Measurements from ENCODE around the gene KLK3. TPM values are rescaled to one million over a fixed set of nuclear protein-coding genes. Genes with fewer than 3 reads are reported as not detected.

Gene KLK3
- total and polyA plus RNA-seq, 2 of the 4 experiments (the other 2 are of a cell fraction), result not detected

DNA sequence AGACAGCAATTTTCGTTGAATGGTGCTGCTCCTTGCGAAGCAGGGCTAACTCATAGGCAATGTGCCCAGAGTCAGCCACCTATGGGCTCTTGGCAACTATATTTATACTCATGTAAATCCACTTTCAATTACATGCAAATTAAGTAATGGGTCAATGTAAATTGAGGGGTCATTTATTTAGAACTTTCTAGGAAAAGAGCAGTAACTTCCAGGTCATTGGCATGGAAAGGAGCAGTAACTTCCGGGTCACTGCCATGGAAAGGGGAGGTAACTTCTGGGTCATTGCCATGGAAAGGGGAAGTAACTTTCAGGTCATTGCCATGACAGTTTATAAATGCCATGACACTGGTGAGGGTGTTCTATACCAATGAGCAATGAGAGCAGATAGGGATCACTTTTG, 44.9 kb downstream of the KLK3 start:
- no peak for TF ChIP-seq BHLHE40 (IDR thresholded peaks at IDR 0.05; ENCODE audit: low read depth, low read length)
- TF ChIP-seq SMC3 (IDR thresholded peaks at IDR 0.05; ENCODE audit: low read depth, low read length), result no peak
- TF ChIP-seq MAZ (IDR thresholded peaks at IDR 0.05; ENCODE audit: borderline replicate concordance, low read depth, low read length), result no peak
- TF ChIP-seq, protein P1, sequence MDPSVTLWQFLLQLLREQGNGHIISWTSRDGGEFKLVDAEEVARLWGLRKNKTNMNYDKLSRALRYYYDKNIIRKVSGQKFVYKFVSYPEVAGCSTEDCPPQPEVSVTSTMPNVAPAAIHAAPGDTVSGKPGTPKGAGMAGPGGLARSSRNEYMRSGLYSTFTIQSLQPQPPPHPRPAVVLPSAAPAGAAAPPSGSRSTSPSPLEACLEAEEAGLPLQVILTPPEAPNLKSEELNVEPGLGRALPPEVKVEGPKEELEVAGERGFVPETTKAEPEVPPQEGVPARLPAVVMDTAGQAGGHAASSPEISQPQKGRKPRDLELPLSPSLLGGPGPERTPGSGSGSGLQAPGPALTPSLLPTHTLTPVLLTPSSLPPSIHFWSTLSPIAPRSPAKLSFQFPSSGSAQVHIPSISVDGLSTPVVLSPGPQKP (IDR thresholded peaks at IDR 0.05; ENCODE audit: borderline replicate concordance, low read depth, low read length), result no peak
- TF ChIP-seq CHD1 (IDR thresholded peaks at IDR 0.05; ENCODE audit: low read depth, low read length), result no peak
- TF ChIP-seq RFX5 (IDR thresholded peaks at IDR 0.05; ENCODE audit: low read depth, low read length), result no peak
- TF ChIP-seq, protein P2, sequence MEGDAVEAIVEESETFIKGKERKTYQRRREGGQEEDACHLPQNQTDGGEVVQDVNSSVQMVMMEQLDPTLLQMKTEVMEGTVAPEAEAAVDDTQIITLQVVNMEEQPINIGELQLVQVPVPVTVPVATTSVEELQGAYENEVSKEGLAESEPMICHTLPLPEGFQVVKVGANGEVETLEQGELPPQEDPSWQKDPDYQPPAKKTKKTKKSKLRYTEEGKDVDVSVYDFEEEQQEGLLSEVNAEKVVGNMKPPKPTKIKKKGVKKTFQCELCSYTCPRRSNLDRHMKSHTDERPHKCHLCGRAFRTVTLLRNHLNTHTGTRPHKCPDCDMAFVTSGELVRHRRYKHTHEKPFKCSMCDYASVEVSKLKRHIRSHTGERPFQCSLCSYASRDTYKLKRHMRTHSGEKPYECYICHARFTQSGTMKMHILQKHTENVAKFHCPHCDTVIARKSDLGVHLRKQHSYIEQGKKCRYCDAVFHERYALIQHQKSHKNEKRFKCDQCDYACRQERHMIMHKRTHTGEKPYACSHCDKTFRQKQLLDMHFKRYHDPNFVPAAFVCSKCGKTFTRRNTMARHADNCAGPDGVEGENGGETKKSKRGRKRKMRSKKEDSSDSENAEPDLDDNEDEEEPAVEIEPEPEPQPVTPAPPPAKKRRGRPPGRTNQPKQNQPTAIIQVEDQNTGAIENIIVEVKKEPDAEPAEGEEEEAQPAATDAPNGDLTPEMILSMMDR (conservative IDR thresholded peaks at IDR 0.05; ENCODE audit: low read depth, low read length), result no peak
- no peak for TF ChIP-seq RAD21 (IDR thresholded peaks at IDR 0.05; ENCODE audit: low read length)
- TF ChIP-seq RCOR1 (IDR thresholded peaks at IDR 0.05; ENCODE audit: insufficient replicate concordance, low read length), result no peak
- no peak for TF ChIP-seq FOS (IDR thresholded peaks at IDR 0.05; ENCODE audit: low read depth, low read length)
- TF ChIP-seq, protein P3, sequence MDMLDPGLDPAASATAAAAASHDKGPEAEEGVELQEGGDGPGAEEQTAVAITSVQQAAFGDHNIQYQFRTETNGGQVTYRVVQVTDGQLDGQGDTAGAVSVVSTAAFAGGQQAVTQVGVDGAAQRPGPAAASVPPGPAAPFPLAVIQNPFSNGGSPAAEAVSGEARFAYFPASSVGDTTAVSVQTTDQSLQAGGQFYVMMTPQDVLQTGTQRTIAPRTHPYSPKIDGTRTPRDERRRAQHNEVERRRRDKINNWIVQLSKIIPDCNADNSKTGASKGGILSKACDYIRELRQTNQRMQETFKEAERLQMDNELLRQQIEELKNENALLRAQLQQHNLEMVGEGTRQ (IDR thresholded peaks at IDR 0.05; ENCODE audit: low read depth, low read length), result no peak
- TF ChIP-seq MXI1 (IDR thresholded peaks at IDR 0.05; ENCODE audit: borderline replicate concordance, low read depth, low read length), result no peak
- no peak for TF ChIP-seq MAFK (IDR thresholded peaks at IDR 0.05; ENCODE audit: low read depth, low read length)
- TF ChIP-seq NFE2L2 (IDR thresholded peaks at IDR 0.05; ENCODE audit: low read depth, low read length), result no peak
- TF ChIP-seq POLR2A (IDR thresholded peaks at IDR 0.05; ENCODE audit: low read depth, low read length), result no peak
- no peak for TF ChIP-seq CEBPB (IDR thresholded peaks at IDR 0.05; ENCODE audit: low read depth, low read length)
- no peak overlapping the region for H2BK120ac ChIP-seq (ENCODE audit: low read depth, low read length)
- no peak overlapping the region for H4K91ac ChIP-seq (ENCODE audit: insufficient read depth, low read depth, low read length)
- H4K5ac ChIP-seq (ENCODE audit: low read depth, low read length), result no peak overlapping the region
- no peaks in the 10 kb centered on the region for H3K27me3 ChIP-seq (ENCODE audit: control insufficient read depth, insufficient read depth, low read length)
- H3K4ac ChIP-seq (ENCODE audit: low read depth, low read length), result no peak overlapping the region
- no peaks in the 10 kb centered on the region for H3K9me1 ChIP-seq (ENCODE audit: insufficient read depth, low read length)
- H3K36me3 ChIP-seq (ENCODE audit: control insufficient read depth, insufficient read depth, low read length), result no peaks in the 10 kb centered on the region
- WGBS, 2 experiments (ENCODE audit: extremely low coverage in 2 of 2, insufficient read length in 1 of 2), result 80% methylated on average over 1 of the region's 3 CpGs; no CpG with 5 or more reads in 1 of the 2 experiments
- BruUV-seq (replicated peaks), result no TSS peak
- in situ Hi-C loops (cut with MboI; ENCODE audit: low sequenced_read_pairs), result no loop called here
- no peak overlapping the region for H3K4me2 ChIP-seq (ENCODE audit: low read depth, low read length)
- H4K20me1 ChIP-seq (ENCODE audit: insufficient read depth, low read length), result no peaks in the 10 kb centered on the region
- intact Hi-C loops (cut with micrococcal nuclease), result no loop called here
- no peak overlapping the region for H4K8ac ChIP-seq (ENCODE audit: low read depth in 2 of 2, low read length in 2 of 2)
- no peak overlapping the region for H2BK20ac ChIP-seq (ENCODE audit: low read depth, low read length)
- no peaks in the 10 kb centered on the region for H3K4me1 ChIP-seq (ENCODE audit: control insufficient read depth, insufficient read depth, low read length)
- no peak overlapping the region for H2AK5ac ChIP-seq (ENCODE audit: low read depth, low read length)
- no peaks in the 10 kb centered on the region for H3K9me3 ChIP-seq (ENCODE audit: control insufficient read depth, insufficient read depth, low read length)
- ChIA-PET POLR2A (ENCODE audit: unreplicated experiment) (no interaction called here), CTCF (no interaction called here)
- no peak overlapping the region for H2BK5ac ChIP-seq (ENCODE audit: low read depth, low read length, poor library complexity, severe bottlenecking)
- ATAC-seq (ENCODE audit: low read depth) (no peak), DNase-seq (no peak)
- H3K27ac ChIP-seq (ENCODE audit: insufficient read depth, low read length), result no peak overlapping the region
- H2AK9ac ChIP-seq (replicated peaks; ENCODE audit: low read depth, low read length, poor library complexity), result no peak overlapping the region
- H3K23ac ChIP-seq (ENCODE audit: low read depth, low read length), result no peak overlapping the region
- no peak overlapping the region for H3K4me3 ChIP-seq (ENCODE audit: insufficient read depth, low read depth, low read length)
- dilution Hi-C loops (cut with HindIII; ENCODE audit: low sequenced_read_pairs, unreplicated experiment), result no loop called here
- no peaks in the 10 kb centered on the region for H3K79me1 ChIP-seq (ENCODE audit: low read depth in 1 of 2, low read length in 2 of 2)
- H3K56ac ChIP-seq (ENCODE audit: extremely low read depth, insufficient read depth, low read length), result no peak overlapping the region
- no peak overlapping the region for H3K9ac ChIP-seq (ENCODE audit: low read depth, low read length)
- no peak overlapping the region for H3K18ac ChIP-seq (ENCODE audit: low read depth, low read length)
- H2AFZ ChIP-seq (replicated peaks; ENCODE audit: low read length, poor library complexity), result no peak overlapping the region
- H2BK15ac ChIP-seq (ENCODE audit: low read depth, low read length), result no peak overlapping the region
- no peak overlapping the region for H3K14ac ChIP-seq (replicated peaks; ENCODE audit: low read depth, low read length)
